ENCODE measurements around the gene TOX3. TPM values are rescaled to one million over a fixed set of nuclear protein-coding genes. Genes with fewer than 3 reads are reported as not detected.

TOX3 gene
- total RNA-seq, 1 experiment from 2014 or later: 20.2 TPM

GRCh38 chr16:52515068-52515671, 31.8 kb downstream of the TOX3 start:
- H4K5ac ChIP-seq (ENCODE audit: insufficient read length, low read depth, low read length): no peak overlapping the region
- no peak overlapping the region for H3K27ac ChIP-seq (ENCODE audit: insufficient read length, low read depth, low read length)
- H3K79me1 ChIP-seq (ENCODE audit: insufficient read depth, low read depth, low read length, poor library complexity, severe bottlenecking): peaks cover 4% of the 10 kb centered on the region
- H2BK120ac ChIP-seq (ENCODE audit: low read depth, low read length, poor library complexity, severe bottlenecking): no peak overlapping the region
- no peak for DNase-seq
- H3K56ac ChIP-seq (ENCODE audit: insufficient read length, low read depth, low read length): no peak overlapping the region
- H3K23ac ChIP-seq (ENCODE audit: insufficient read length, low read depth, low read length): no peak overlapping the region
- no peak overlapping the region for H3K27ac Mint-ChIP-seq
- peaks cover 13 to 57% (median 23%) of the 10 kb centered on the region in 3 experiments; a peak in 6 of 7 replicates for H3K36me3 Mint-ChIP-seq (ENCODE audit: insufficient read depth in 1 of 3, low read depth in 3 of 3)
- no peak overlapping the region for H3K18ac ChIP-seq (ENCODE audit: insufficient read length, low read depth, low read length)
- TF ChIP-seq CTCF (conservative IDR thresholded peaks at IDR 0.05): no peak
- H2BK15ac ChIP-seq (ENCODE audit: low read depth, low read length): no peak overlapping the region
- H3K4ac ChIP-seq (ENCODE audit: low read depth, low read length): no peak overlapping the region
- H2AFZ ChIP-seq (ENCODE audit: low read length): no peak overlapping the region
- H2AK5ac ChIP-seq (ENCODE audit: insufficient read length, low read length): no peak overlapping the region
- no peak overlapping the region for H3K9ac ChIP-seq (ENCODE audit: extremely low read depth, insufficient read length, low read length)
- no peaks in the 10 kb centered on the region for H3K9me3 Mint-ChIP-seq
- no peaks in the 10 kb centered on the region; the same call in 1 of the 2 replicates for H3K79me2 ChIP-seq (ENCODE audit: insufficient read depth, low read length)
- WGBS (ENCODE audit: extremely low coverage, insufficient read length, low lambda C conversion rate): no CpG with 5 or more reads among the region's 4 CpGs
- no peak overlapping the region for H3K4me2 ChIP-seq (ENCODE audit: insufficient read depth, insufficient read length, low read length)
- H2BK20ac ChIP-seq (ENCODE audit: low read depth, low read length, poor library complexity, severe bottlenecking): no peak overlapping the region
- H4K20me1 ChIP-seq (ENCODE audit: control insufficient read depth, insufficient read depth, insufficient read length): no peaks in the 10 kb centered on the region
- no peaks in the 10 kb centered on the region for H3K23me2 ChIP-seq (ENCODE audit: insufficient read length, low read depth, low read length, poor library complexity, severe bottlenecking)
- H4K8ac ChIP-seq (replicated peaks; ENCODE audit: insufficient read length, low read depth, low read length): no peak overlapping the region
- H3K4me1 ChIP-seq (ENCODE audit: insufficient read depth, low read length): peaks cover 6% of the 10 kb centered on the region; the same call in 1 of the 2 replicates
- H3T11ph ChIP-seq (ENCODE audit: low read length): no peak overlapping the region
- H2BK12ac ChIP-seq (ENCODE audit: insufficient read length, low read depth, low read length): no peak overlapping the region
- no peaks in the 10 kb centered on the region for H3K27me3 ChIP-seq (ENCODE audit: insufficient read depth, low read length)
- peaks cover 32 to 45% of the 10 kb centered on the region in 2 experiments for H3K4me1 Mint-ChIP-seq
- no peak overlapping the region for H3K14ac ChIP-seq (ENCODE audit: insufficient read depth, low read length)
- H4K91ac ChIP-seq (ENCODE audit: insufficient read length, low read depth, low read length): no peak overlapping the region
- H3K4me3 Mint-ChIP-seq: no peak overlapping the region
- H3K9me3 ChIP-seq (ENCODE audit: control insufficient read depth, low read depth, low read length): no peaks in the 10 kb centered on the region
- H3K27me3 Mint-ChIP-seq (ENCODE audit: low read depth): no peaks in the 10 kb centered on the region
- no peak overlapping the region for H2BK5ac ChIP-seq (ENCODE audit: insufficient read length, low read length)

Data from H9 (cell line).